ENCODE results near the gene ADD3.

ADD3 gene

GRCh38 chr10:110007701-110008517 is at the start of gene ADD3:
ADD3 (plus strand) TSS chr10:110007984; CDS start chr10:110100654, 92,670 bp downstream.
- DNase-seq (ENCODE audit: low read depth), result peak; percentile 42

GRCh38 chr10:109958059-109958458 is 49.7 kb upstream of the ADD3 start:
- DNase-seq (ENCODE audit: low read depth), result no peak

DNA sequence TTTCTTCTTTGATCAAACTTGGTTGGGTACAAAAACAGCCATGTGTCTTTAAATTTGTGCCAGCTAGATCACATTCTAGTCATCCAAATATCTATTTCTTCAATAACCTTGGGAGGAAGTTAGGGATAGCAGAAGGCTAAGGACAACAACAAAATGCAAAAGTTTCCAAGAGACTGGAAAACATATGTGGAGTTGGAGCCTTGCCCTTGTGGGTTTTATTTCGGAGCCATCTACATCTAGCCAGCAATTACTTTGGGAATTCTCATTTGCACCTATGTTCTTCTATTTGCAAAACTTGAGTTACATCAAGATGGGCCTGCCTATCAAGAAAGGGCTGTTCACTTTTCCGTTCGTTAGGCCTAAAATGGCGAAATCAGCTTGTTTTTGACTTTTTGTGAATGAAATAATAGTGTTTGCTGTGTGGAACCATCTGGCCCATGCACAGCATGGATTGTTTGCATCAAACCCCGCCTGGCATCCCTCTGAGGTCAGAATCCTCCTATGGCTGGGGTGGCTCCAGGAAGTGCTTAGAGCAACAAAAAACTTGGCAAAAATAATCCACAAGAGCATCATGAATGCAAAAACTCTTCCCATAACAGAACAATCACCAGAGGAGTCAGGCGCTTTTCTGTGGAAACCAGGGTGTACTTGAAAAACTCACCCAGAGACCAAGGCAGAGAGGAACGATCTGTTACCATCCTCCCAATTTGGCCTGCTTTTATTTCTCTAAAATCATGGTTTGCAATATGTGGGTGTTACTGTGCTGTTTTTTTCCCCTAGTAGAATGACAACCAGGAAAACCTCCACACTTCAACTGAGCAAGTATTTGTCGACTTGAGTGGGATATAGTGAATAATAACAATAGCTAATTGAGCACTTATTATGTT is 48.3 kb upstream of the ADD3 start:
- no peak for DNase-seq (ENCODE audit: low read depth)

- DNase-seq (ENCODE audit: low read depth), result no peak
These were observed 47.1 kb upstream of the ADD3 start for GRCh38 chr10:109960682-109961081.

GRCh38 chr10:109961174-109962001 is 46.4 kb upstream of the ADD3 start:
- DNase-seq (ENCODE audit: low read depth), result no peak

DNA sequence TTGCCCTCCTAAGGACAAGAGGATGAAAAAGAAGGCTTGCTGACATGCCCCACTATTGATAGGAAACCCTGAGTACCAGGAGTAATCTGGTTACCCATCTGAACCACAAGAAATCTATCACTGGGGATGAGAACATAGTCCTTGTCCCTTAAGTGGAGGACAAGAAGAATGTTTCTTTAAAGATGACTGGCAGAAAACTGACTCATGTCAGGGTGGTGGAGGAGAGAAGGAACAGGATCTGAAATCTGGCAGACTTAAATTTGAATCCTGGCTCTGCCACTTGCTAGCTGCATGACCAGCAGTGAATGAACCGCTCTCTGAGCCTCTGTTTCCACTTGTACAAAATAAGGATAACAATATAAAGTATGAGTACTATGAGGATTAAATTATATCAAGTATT is 45.5 kb upstream of the ADD3 start:
- DNase-seq (ENCODE audit: low read depth), result no peak

- DNase-seq (ENCODE audit: low read depth), result no peak
These were observed 44.3 kb upstream of the ADD3 start for GRCh38 chr10:109963439-109963838.

GRCh38 chr10:109964318-109964717 is 43.5 kb upstream of the ADD3 start:
- DNase-seq (ENCODE audit: low read depth), result no peak

- no peak for DNase-seq (ENCODE audit: low read depth)
These were observed 40.6 kb upstream of the ADD3 start for GRCh38 chr10:109966961-109967738.

DNA sequence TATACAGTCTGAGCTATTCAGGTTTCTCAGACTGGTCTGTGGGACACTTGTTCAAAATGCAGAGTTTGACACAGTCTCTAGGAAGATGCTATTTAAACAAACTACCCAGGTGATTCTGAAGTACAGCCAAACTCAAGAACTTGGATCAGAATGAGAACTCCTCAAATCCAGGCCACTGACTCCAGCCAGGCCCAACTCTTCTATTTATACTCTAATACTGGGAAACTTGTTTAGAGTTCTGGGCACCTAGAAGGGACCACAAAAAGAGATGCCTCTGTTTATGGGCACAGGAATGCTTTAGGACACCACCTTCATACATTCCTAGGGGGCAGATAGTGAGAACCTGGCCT is 40.1 kb upstream of the ADD3 start:
- DNase-seq (ENCODE audit: low read depth), result no peak

DNA sequence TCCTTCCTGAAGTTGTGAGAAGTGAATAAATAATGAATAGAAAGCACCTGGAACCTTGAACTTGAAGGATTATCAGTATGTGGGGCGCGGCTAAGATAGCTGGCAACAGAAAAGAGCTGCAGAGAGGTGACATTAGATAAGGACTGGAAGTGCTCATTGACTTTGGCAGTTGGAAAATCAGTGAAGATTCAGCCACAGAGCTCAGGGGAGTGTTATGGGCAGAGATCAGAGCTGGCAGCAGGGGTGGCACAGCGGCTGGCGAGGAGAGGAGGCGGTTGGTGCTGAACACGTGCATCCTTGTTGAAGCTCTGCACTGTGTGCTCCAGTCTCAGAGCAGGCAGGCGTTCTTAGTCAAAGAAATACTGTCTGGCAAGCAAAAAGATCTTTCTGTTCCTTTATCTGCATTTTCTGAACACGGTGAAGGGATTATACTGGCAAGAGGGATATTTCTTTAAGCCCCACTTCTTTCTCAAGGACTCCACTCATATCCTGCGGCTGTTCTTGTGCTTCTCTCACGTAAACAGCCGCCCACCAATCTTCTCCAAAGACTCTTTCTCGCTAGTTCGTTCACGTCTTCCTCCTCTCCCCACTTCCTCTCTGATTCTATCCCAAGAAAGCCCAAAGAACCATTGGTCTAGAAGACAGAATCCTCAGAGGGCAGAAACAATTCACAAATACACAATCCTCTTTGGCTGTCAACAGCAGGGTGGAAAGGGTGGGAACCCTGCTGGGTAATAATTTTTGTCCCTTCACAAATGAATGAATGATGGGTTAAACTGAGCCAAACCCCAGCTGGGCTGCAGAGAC is 38.6 kb upstream of the ADD3 start:
- no peak for DNase-seq (ENCODE audit: low read depth)

DNA sequence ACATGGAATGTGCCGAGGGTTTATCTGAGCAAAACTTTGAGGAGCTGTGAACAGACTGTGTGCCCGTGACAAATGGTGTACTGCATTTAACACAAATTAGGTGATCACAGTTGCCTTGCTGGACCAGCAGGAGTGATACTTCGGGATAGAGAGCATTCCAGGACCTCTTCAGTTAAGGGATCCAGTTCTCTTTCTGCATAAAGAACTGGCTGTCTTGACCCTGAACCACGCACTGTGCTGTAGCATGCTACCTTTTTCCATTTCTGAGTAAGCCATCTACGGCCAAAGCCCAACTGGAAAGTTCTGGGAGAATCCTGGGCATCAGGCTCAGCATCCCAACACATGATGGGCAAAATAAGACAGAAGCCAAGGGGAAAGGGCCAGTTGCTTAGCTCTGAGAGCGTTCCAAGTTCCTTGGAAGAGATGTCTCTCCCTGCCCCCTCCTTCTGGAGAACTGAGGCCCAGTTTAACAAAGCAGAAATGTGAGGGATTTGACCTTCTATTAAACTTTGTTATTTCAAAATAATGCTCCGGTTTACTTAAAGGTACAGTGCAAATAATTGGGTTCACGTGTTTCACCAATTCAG is 37.9 kb upstream of the ADD3 start:
- no peak for DNase-seq (ENCODE audit: low read depth)

- DNase-seq (ENCODE audit: low read depth), result no peak
These were observed 36.1 kb upstream of the ADD3 start for GRCh38 chr10:109971634-109972033.

DNA sequence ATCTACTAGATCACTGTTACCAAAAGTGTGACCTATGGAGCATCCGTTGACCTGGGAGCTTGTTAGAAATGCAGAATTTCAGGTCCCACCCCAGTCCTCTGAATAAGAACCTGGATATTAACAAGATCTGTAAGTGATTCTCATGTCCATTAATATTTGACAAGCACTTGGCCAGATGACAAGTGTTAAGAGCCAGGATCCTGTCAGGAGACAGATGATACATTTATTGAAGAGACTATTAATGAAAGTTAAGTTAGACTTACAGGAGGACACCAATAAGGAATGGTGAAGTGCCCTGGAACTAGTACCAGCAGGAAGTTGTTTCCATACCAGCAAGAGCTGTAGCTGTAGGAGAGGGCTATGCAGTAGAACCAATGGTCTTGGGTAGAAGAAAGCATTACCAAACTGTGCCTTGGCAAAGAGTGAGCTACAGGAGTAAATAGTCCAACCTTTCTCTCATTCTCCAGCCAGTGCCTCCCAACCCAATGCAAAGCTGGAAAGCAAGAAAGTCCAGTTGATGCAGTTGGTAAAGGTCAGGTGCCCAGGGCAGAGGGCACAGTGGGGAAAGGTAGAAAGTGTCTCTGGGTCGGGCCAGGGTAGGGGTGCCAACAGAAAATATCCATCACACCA is 35.3 kb upstream of the ADD3 start:
- DNase-seq (ENCODE audit: low read depth), result no peak

DNA sequence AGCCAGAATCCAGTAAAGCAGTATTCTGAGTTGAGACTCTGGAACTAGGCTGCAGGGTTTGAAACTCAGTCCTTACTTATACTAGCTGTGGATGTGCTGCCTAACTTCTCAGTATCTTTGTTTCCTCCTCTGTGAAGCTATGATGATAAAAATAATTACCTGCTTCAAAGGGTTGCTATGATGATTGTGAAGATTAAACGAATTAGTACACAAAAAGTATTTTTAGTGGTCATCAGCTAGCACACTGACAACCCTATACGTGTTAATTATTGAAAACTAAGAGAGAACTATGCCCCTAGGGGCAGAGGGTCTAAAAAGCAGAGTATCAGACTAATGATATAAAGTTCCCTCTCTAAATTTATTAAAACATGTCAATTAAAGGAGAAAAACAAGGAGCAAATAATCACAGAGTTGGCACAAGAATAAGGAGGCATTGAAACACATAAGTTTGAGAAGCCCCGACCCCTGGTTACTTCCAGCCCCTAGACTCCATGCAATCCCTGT is 34.4 kb upstream of the ADD3 start:
- DNase-seq (ENCODE audit: low read depth), result no peak

- no peak for DNase-seq (ENCODE audit: low read depth)
These were observed 33.1 kb upstream of the ADD3 start for GRCh38 chr10:109974504-109975191.

- no peak for DNase-seq (ENCODE audit: low read depth)
These were observed 32.3 kb upstream of the ADD3 start for GRCh38 chr10:109975244-109976190.

GRCh38 chr10:109976681-109977080 is 31.1 kb upstream of the ADD3 start:
- DNase-seq (ENCODE audit: low read depth), result no peak

Measured in HS-5 (cell line).